Activated CD8-positive, alpha-beta T cell treated with anti-CD3 and anti-CD28 coated beads, Interleukin-2, amount 10 ng/mL, durations not matched to agents 7 days and 5 days (primary cell): ENCODE data around the gene TSPAN17. TPM values are rescaled to one million over a fixed set of nuclear protein-coding genes. Genes with fewer than 3 reads are reported as not detected.

Experiments
- ATAC-seq: fragments of 150-1000 bp; cut with Tn5 transposase; one replicate; pipeline ENCODE4 v1.10.0; 2021; ENCODE audit warnings: moderate library complexity
- CTCF ChIA-PET: fragments of 350-600 bp; sonication (Branson Sonifier 250); formaldehyde crosslinking; loops from one replicate; lab custom pipeline; 2021; ENCODE audit warnings: antibody characterized with exemption; lab: Charles Lee
- POLR2A ChIA-PET: fragments of 350-600 bp; sonication (Branson Sonifier 250); formaldehyde crosslinking; loops from one replicate; lab custom pipeline; 2021; ENCODE audit warnings: antibody characterized with exemption; lab: Charles Lee
- DNase-seq: peaks from one replicate; pipeline ENCODE4 v3.0.0-alpha.2; 2020
- H3K27ac Mint-ChIP-seq: one replicate; pipeline ENCODE4 v1.8.0; 2021; ENCODE audit warnings: mild to moderate bottlenecking, mixed read lengths
- H3K27me3 Mint-ChIP-seq: one replicate; pipeline ENCODE4 v1.8.0; 2021; ENCODE audit warnings: low read depth, mixed read lengths
- H3K36me3 Mint-ChIP-seq: one replicate; pipeline ENCODE4 v1.8.0; 2021; ENCODE audit warnings: low read depth, mixed read lengths
- H3K4me1 Mint-ChIP-seq: one replicate; pipeline ENCODE4 v1.8.0; 2021; ENCODE audit warnings: low read depth, mixed read lengths
- H3K4me3 Mint-ChIP-seq: one replicate; pipeline ENCODE4 v1.8.0; 2021; ENCODE audit warnings: mild to moderate bottlenecking, mixed read lengths
- H3K9me3 Mint-ChIP-seq: one replicate; pipeline ENCODE4 v1.8.0; 2022; ENCODE audit warnings: mixed read lengths; ENCODE audit not compliant: insufficient read depth
- total RNA-seq, 2 experiments: library from RNA; stranded (reverse); gene quantifications; one replicate each; pipeline ENCODE4 v1.2.3, GENCODE V29; 2021

TSPAN17 gene
- total RNA-seq, 2 experiments from 2014 or later, result 41.6 to 47.4 TPM

- H3K27ac Mint-ChIP-seq, result no peak overlapping the region
- H3K4me1 Mint-ChIP-seq, result peaks cover 25% of the 10 kb centered on the region
- ChIA-PET CTCF (no interaction called here), POLR2A (interaction anchor here (0.6 kb wide), 1 partner anchor 11 kb away, joined by 3 read pairs; no protein-coding TSS in a partner anchor)
- DNase-seq (no peak), ATAC-seq (no peak)
- H3K36me3 Mint-ChIP-seq, result no peaks in the 10 kb centered on the region
- no peaks in the 10 kb centered on the region for H3K9me3 Mint-ChIP-seq
- H3K4me3 Mint-ChIP-seq, result no peak overlapping the region
- peaks cover 60% of the 10 kb centered on the region for H3K27me3 Mint-ChIP-seq
Observed at GRCh38 chr5:176632745-176633144, 14.5 kb upstream of the TSPAN17 start.

DNA sequence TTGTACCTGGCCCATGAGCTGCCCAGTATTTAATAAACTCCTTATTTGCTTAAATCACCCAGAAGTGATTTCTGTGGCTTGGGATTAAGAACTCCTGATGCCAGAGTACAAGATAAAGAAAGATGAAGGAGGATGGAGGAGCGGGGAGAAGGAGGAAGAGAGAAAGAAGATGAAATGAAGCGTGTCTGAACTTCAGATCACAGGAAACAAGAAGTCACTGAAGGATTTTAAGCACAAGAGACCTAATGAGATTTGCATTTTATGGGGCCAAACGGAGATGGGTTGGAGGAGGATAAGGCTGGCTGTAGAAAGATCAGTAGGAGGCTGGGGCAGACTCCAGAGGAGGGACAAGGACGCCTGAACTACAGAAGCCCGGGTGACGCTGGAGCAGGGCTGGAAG is 13.7 kb upstream of the TSPAN17 start:
- ATAC-seq (no peak), DNase-seq (no peak)
- CTCF ChIA-PET, result interaction anchor here (0.9 to 2.2 kb wide), 2 partner anchors 14 to 27 kb away, joined by 3 to 9 read pairs; partner anchors contain the start of gene TSPAN17
- no peak overlapping the region for H3K27ac Mint-ChIP-seq
- no peaks in the 10 kb centered on the region for H3K36me3 Mint-ChIP-seq
- H3K9me3 Mint-ChIP-seq, result no peaks in the 10 kb centered on the region
- no peak overlapping the region for H3K4me3 Mint-ChIP-seq
- peaks cover 56% of the 10 kb centered on the region for H3K27me3 Mint-ChIP-seq
- POLR2A ChIA-PET, result interaction anchor here (0.6 kb wide), 1 partner anchor 305 kb away, joined by 3 read pairs; no protein-coding TSS in a partner anchor
- H3K4me1 Mint-ChIP-seq, result peaks cover 20% of the 10 kb centered on the region

GRCh38 chr5:176636426-176636825 is 10.9 kb upstream of the TSPAN17 start:
- no peak for ATAC-seq
- no peak overlapping the region for H3K27ac Mint-ChIP-seq
- no peak overlapping the region for H3K4me3 Mint-ChIP-seq
- DNase-seq, result no peak
- ChIA-PET CTCF (no interaction called here), POLR2A (no interaction called here)
- H3K4me1 Mint-ChIP-seq, result peaks cover 9% of the 10 kb centered on the region
- H3K36me3 Mint-ChIP-seq, result no peaks in the 10 kb centered on the region
- no peaks in the 10 kb centered on the region for H3K9me3 Mint-ChIP-seq
- H3K27me3 Mint-ChIP-seq, result peaks cover 36% of the 10 kb centered on the region

- POLR2A ChIA-PET, result no interaction called here
Observed at GRCh38 chr5:176637556-176637955, 9.7 kb upstream of the TSPAN17 start.

DNA sequence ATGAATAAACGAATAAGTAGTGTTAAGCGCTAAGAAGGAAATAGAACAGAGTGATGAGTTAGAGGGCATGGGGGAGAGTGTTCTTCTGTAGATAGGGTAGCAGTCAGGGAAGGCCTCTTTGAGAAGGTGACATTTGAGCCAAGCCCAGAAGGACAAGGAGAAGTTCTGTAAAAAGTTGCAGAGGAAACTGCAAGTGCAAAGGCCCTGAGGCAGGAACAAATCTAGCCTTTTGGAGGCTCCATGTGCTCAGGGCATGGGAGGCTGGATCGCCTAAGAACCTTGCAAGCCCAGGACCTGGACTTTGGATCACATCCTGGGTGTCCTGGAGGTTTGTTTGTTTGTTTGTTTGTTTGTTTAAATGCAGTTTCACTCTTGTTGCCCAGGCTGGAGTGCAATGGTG is 8.8 kb upstream of the TSPAN17 start:
- no peaks in the 10 kb centered on the region for H3K36me3 Mint-ChIP-seq
- H3K27ac Mint-ChIP-seq, result no peak overlapping the region
- no peak overlapping the region for H3K4me3 Mint-ChIP-seq
- ChIA-PET POLR2A (no interaction called here), CTCF (no interaction called here)
- no peak for ATAC-seq
- H3K4me1 Mint-ChIP-seq, result peaks cover 9% of the 10 kb centered on the region
- H3K27me3 Mint-ChIP-seq, result peaks cover 24% of the 10 kb centered on the region
- H3K9me3 Mint-ChIP-seq, result no peaks in the 10 kb centered on the region
- DNase-seq, result no peak

More at GRCh38 chr5:176637556-176637955, 9.7 kb upstream of the TSPAN17 start:
- Mint-ChIP-seq H3K36me3 (no peaks in the 10 kb centered on the region), H3K27ac (no peak overlapping the region), H3K9me3 (no peaks in the 10 kb centered on the region), H3K4me3 (no peak overlapping the region), H3K27me3 (peaks cover 29% of the 10 kb centered on the region), H3K4me1 (peaks cover 9% of the 10 kb centered on the region)
- CTCF ChIA-PET, result no interaction called here
- DNase-seq, result no peak
- ATAC-seq, result no peak

GRCh38 chr5:176639208-176639607 is 8.1 kb upstream of the TSPAN17 start:
- CTCF ChIA-PET, result no interaction called here
- H3K27me3 Mint-ChIP-seq, result peaks cover 16% of the 10 kb centered on the region
- H3K4me1 Mint-ChIP-seq, result peaks cover 1% of the 10 kb centered on the region
- H3K4me3 Mint-ChIP-seq, result no peak overlapping the region
- DNase-seq (no peak), ATAC-seq (no peak)
- H3K27ac Mint-ChIP-seq, result no peak overlapping the region
- POLR2A ChIA-PET, result interaction anchor here (0.6 kb wide), 1 partner anchor 8 kb away, joined by 3 read pairs; the partner anchor contains the start of gene TSPAN17
- H3K9me3 Mint-ChIP-seq, result no peaks in the 10 kb centered on the region
- H3K36me3 Mint-ChIP-seq, result no peaks in the 10 kb centered on the region

- H3K9me3 Mint-ChIP-seq, result no peaks in the 10 kb centered on the region
- POLR2A ChIA-PET, result no interaction called here
Observed at GRCh38 chr5:176639981-176640380, 7.3 kb upstream of the TSPAN17 start.

DNA sequence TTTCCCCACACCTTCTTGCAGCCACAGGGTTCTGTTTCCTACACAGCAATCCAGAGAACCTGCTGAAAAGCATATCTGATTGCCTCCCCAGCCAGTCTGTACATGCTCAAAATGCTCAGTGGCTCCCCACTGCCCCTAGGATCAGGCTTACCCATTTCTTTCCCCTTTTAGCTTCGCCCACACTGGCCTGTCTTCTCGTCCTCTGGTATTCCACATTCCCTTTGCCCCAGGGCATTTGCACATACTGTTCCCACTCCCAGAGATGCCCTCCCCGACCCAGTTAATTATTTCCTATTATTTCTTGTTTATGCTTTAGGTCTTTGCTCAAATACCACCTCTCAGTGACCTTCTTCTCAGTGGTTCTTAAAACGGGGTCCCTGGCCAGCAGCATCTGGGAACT is 6.7 kb upstream of the TSPAN17 start:
- Mint-ChIP-seq H3K36me3 (no peaks in the 10 kb centered on the region), H3K27me3 (peaks cover 6% of the 10 kb centered on the region), H3K4me1 (peaks cover 9% of the 10 kb centered on the region), H3K4me3 (no peak overlapping the region), H3K27ac (no peak overlapping the region), H3K9me3 (no peaks in the 10 kb centered on the region)
- ChIA-PET POLR2A (no interaction called here), CTCF (interaction anchor here (1.8 kb wide), 1 partner anchor 67 kb away, joined by 5 read pairs; no protein-coding TSS in a partner anchor)
- ATAC-seq, result no peak
- DNase-seq, result no peak

More at GRCh38 chr5:176639981-176640380, 7.3 kb upstream of the TSPAN17 start:
- DNase-seq, result no peak
- H3K27ac Mint-ChIP-seq, result no peak overlapping the region
- no peaks in the 10 kb centered on the region for H3K36me3 Mint-ChIP-seq
- no peak overlapping the region for H3K4me3 Mint-ChIP-seq
- peaks cover 12% of the 10 kb centered on the region for H3K27me3 Mint-ChIP-seq
- H3K4me1 Mint-ChIP-seq, result peaks cover 2% of the 10 kb centered on the region
- CTCF ChIA-PET, result interaction anchor here (1.8 kb wide), 1 partner anchor 66 kb away, joined by 5 read pairs; no protein-coding TSS in a partner anchor
- ATAC-seq, result no peak

DNA sequence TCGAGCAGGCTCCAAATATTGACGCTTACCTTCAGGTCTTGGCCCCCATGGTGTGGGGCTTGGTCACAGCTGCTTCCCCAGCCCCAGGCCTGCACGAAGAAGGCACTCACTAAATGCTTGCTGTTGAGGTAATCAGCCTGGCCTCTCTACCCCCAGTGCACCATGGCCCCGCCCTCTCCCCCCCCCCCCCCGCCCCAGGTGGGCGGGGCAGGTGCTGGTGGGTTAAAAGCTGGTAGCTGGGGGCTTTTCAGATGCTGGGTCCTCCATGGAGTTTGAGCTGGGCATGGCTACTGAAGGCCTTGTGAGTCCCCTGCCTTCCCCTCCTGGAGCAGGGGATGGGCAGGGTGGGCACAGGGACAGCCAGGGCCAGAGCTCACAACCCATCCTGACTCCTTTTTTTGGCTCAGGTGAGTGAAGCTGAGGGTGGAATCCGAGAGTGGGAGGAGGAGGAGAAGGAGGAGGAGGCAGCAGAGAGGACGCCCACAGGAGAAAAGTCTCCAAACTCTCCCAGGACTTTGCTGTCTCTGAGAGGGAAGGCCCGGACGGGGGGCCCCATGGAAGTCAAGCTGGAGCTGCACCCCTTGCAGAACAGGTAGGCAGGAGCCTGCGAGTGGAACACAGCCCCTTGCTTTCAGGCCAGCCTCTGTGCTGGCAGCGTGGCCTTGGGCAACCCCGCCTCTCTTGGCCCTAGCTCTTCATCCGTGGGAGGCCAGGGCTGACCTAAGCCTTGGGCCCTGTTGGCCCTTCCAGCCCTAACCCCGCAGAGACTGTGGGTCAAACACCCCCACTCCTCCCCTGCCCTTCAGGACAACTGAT is 4.4 kb upstream of the TSPAN17 start:
- ChIA-PET CTCF (interaction anchor here (1.3 kb wide), 1 partner anchor 17 kb away, joined by 4 read pairs; no protein-coding TSS in a partner anchor), POLR2A (no interaction called here)
- H3K27me3 Mint-ChIP-seq, result peaks cover 1% of the 10 kb centered on the region
- H3K36me3 Mint-ChIP-seq, result no peaks in the 10 kb centered on the region
- peaks cover 24% of the 10 kb centered on the region for H3K4me1 Mint-ChIP-seq
- H3K9me3 Mint-ChIP-seq, result no peaks in the 10 kb centered on the region
- no peak overlapping the region for H3K27ac Mint-ChIP-seq
- H3K4me3 Mint-ChIP-seq, result no peak overlapping the region
- ATAC-seq (no peak), DNase-seq (no peak)

GRCh38 chr5:176643491-176644219 is 3.6 kb upstream of the TSPAN17 start:
- H3K4me3 Mint-ChIP-seq, result no peak overlapping the region
- ATAC-seq (no peak), DNase-seq (no peak)
- H3K36me3 Mint-ChIP-seq, result peaks cover under 1% of the 10 kb centered on the region
- H3K27ac Mint-ChIP-seq, result no peak overlapping the region
- peaks cover 1% of the 10 kb centered on the region for H3K27me3 Mint-ChIP-seq
- ChIA-PET CTCF (interaction anchor here (1.3 kb wide), 1 partner anchor 17 kb away, joined by 4 read pairs; no protein-coding TSS in a partner anchor), POLR2A (interaction anchor here (0.5 kb wide), 1 partner anchor 31 kb away, joined by 3 read pairs; no protein-coding TSS in a partner anchor)
- peaks cover 29% of the 10 kb centered on the region for H3K4me1 Mint-ChIP-seq
- H3K9me3 Mint-ChIP-seq, result no peaks in the 10 kb centered on the region

- Mint-ChIP-seq H3K4me1 (peaks cover 36% of the 10 kb centered on the region), H3K36me3 (peaks cover 5% of the 10 kb centered on the region), H3K4me3 (no peak overlapping the region), H3K27ac (no peak overlapping the region), H3K27me3 (no peaks in the 10 kb centered on the region), H3K9me3 (no peaks in the 10 kb centered on the region)
- ATAC-seq, result no peak
- ChIA-PET POLR2A (no interaction called here), CTCF (interaction anchor here (1.3 kb wide), 1 partner anchor 16 kb away, joined by 4 read pairs; no protein-coding TSS in a partner anchor)
- DNase-seq, result no peak
Observed at GRCh38 chr5:176644294-176644693, 3.0 kb upstream of the TSPAN17 start.
